IPS-18c (cell line): Measurements from ENCODE around the gene FHOD3.
"Not testable (repeated sequence)": the region's sequence is repeated elsewhere in the genome, so short reads cannot be mapped to it uniquely, and the experiment has no call there.

Experiments used
- H3K4me3 ChIP-seq: 2 replicates; pipeline ENCODE4 v1.7.0; 2013; ENCODE audit warnings: low read depth, mild to moderate bottlenecking, low read length, moderate library complexity; ENCODE audit not compliant: insufficient read depth
- H3K9me3 ChIP-seq: one replicate; pipeline ENCODE4 v1.6.1; 2013; ENCODE audit warnings: mild to moderate bottlenecking, low read length, moderate library complexity; ENCODE audit not compliant: control insufficient read depth, insufficient read depth

Gene FHOD3

DNA sequence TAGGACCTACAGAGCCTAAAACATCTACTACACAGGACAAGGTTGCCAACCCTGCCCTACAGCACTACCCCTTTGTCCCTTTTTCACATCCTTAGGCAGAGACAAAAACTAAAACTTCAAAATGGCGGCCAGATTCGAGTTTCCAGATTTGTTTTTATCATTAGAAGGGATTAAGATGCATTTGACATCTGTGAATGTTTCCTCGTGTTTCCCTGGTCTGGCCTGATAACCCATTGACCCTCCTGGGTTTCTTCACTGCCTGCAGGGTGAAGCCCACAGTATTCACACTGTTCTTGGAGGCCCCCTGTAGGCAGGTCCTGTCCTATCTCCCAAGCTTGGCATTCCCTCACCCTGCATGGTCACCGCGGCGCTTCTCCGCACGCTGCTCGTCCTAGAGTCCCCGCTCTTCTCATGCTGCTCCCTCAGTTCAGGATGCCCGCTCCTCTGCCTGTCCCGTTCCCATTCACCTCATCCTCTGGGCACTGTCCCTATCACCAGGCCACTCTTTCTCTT is 463.7 kb downstream of the FHOD3 start:
- H3K4me3 ChIP-seq: no peak overlapping the region

GRCh38 chr18:36762074-36762473 is 464.6 kb downstream of the FHOD3 start:
- no peak overlapping the region for H3K4me3 ChIP-seq
- H3K9me3 ChIP-seq: no peaks in the 10 kb centered on the region

More for the DNA sequence above, 463.7 kb downstream of the FHOD3 start:
- H3K9me3 ChIP-seq: no peaks in the 10 kb centered on the region

DNA sequence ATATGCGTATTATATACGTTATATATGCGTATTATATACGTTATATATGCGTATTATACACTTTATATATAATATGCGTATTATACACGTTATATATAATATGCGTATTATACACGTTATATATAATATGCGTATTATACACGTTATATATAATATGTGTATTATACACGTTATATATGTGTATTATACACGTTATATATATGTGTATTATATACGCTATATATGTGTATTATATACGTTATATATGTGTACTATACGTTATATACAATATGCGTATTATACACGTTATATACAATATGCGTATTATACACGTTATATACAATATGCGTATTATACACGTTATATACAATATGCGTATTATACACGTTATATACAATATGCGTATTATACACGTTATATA is 465.5 kb downstream of the FHOD3 start:
- not testable (repeated sequence) for H3K9me3 ChIP-seq, H3K4me3 ChIP-seq

GRCh38 chr18:36766836-36767235 is 469.3 kb downstream of the FHOD3 start:
- Histone ChIP-seq H3K4me3 (no peak overlapping the region), H3K9me3 (no peaks in the 10 kb centered on the region)

GRCh38 chr18:36769172-36769571 is 471.7 kb downstream of the FHOD3 start:
- H3K9me3 ChIP-seq: no peaks in the 10 kb centered on the region
- H3K4me3 ChIP-seq: no peak overlapping the region

- Histone ChIP-seq H3K9me3 (no peaks in the 10 kb centered on the region), H3K4me3 (no peak overlapping the region)
These were observed 472.2 kb downstream of the FHOD3 start for GRCh38 chr18:36769611-36770314.

- no peak overlapping the region for H3K4me3 ChIP-seq
- no peaks in the 10 kb centered on the region for H3K9me3 ChIP-seq
These were observed 472.9 kb downstream of the FHOD3 start for GRCh38 chr18:36770315-36770946.

- Histone ChIP-seq H3K9me3 (no peaks in the 10 kb centered on the region), H3K4me3 (no peak overlapping the region)
These were observed 473.7 kb downstream of the FHOD3 start for GRCh38 chr18:36771245-36771644.

GRCh38 chr18:36772241-36772723 is 474.8 kb downstream of the FHOD3 start:
- Histone ChIP-seq H3K4me3 (no peak overlapping the region), H3K9me3 (no peaks in the 10 kb centered on the region)

DNA sequence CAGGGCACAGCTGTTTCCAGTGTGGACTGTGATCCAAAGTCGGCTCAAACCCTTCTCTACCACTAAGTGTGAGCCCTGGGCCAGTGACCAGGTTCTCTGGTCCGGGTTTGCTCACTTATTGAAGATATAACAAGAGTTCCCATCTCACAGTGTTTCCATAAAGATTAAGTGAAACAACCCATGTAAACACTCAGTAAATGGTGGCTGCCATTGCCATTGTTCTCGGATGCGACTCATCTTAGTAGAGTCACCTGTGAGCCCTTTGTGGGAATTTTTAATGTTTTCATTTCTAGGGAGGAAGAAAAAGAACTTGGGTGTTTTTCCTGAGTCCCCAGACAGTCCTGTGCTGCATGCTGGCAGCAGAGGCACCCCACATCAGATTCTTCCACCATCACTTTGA is 477.9 kb downstream of the FHOD3 start:
- Histone ChIP-seq H3K4me3 (no peak overlapping the region), H3K9me3 (no peaks in the 10 kb centered on the region)

GRCh38 chr18:36776650-36777049 is 479.1 kb downstream of the FHOD3 start:
- Histone ChIP-seq H3K4me3 (no peak overlapping the region), H3K9me3 (no peaks in the 10 kb centered on the region)

DNA sequence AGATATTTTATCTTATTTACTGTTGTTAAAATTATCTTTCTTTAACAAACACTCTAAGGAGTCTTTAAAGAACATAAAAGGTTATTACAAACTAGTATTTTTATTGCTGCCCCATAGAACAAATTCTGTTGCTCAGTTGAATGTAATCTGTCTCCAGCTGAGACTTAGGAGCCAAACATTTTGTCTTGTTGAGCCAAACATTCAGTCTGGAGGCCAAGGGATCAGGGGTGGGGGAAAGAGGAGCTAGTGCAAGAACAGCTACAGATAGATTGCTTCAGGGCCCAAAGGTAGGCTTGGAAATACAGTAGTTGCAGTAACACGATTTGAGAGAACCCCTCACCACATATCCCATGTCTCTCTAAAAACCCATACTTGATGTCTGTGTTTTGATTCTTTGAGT is 480.1 kb downstream of the FHOD3 start:
- no peak overlapping the region for H3K4me3 ChIP-seq
- H3K9me3 ChIP-seq: no peaks in the 10 kb centered on the region

- Histone ChIP-seq H3K9me3 (no peaks in the 10 kb centered on the region), H3K4me3 (no peak overlapping the region)
These were observed 483.2 kb downstream of the FHOD3 start for GRCh38 chr18:36780748-36781147.

- Histone ChIP-seq H3K4me3 (no peak overlapping the region), H3K9me3 (no peaks in the 10 kb centered on the region)
These were observed 485.2 kb downstream of the FHOD3 start for GRCh38 chr18:36782710-36783109.

GRCh38 chr18:36783792-36784191 is 486.3 kb downstream of the FHOD3 start:
- Histone ChIP-seq H3K9me3 (no peaks in the 10 kb centered on the region), H3K4me3 (no peak overlapping the region)

- Histone ChIP-seq H3K4me3 (no peak overlapping the region), H3K9me3 (no peaks in the 10 kb centered on the region)
These were observed 489.2 kb downstream of the FHOD3 start for GRCh38 chr18:36786686-36787085.

GRCh38 chr18:36792634-36793283 is 495.2 kb downstream of the FHOD3 start:
- Histone ChIP-seq H3K9me3 (no peaks in the 10 kb centered on the region), H3K4me3 (no peak overlapping the region)
